DND-41 (cell line): Measurements from ENCODE around the gene ANKRD11.

Source experiments
- EZH2 ChIP-seq: IDR thresholded peaks from 3 replicates; pipeline ENCODE4 v1.6.1; 2012; ENCODE audit warnings: borderline replicate concordance, low read depth, mild to moderate bottlenecking, moderate library complexity, low read length, inconsistent platforms; ENCODE audit not compliant: severe bottlenecking
- TF ChIP-seq, protein P1 (sequence below): IDR thresholded peaks from 2 replicates; pipeline ENCODE4 v1.5.1; 2012; ENCODE audit warnings: borderline replicate concordance, low read length, moderate library complexity, mild to moderate bottlenecking; ENCODE audit not compliant: poor library complexity, severe bottlenecking; ENCODE audit errors: extremely low read depth

DNA sequence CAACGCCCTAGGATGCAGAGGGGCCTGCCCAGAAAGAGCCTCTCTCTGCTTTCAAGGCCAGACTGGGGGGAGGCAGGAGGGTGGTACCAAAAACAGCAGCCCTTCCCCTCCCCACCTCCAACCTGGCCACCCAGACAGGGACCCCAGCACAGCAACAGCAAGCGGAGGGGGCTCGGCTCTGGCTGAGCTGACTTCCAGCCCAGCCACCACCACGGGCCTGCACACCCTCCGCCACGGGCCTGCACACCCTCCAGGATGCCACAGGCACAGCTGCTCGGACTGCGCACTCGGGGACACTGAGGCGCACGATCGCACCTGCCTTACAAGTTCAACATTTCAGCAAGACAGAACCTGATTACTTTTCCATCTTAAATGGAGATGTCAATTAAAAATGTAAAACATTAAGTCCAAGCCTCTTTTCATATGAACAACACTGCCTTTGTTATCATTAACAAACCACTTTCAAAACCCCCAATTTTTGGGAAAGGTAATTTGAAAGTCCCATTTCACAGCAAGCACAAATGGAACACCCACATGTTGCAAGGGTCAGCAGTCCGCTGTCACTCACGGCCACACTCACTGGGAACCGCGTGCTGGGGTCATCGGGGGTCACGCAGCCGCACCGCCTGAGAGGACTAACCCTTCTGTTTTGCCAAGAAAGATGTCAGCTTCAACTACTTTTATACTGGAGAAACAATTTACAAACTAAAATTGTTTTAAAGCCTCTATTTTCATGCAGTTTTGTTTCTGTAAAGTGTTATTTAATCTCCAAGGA is 76.4 kb downstream of the ANKRD11 start:
- TF ChIP-seq, protein P1, sequence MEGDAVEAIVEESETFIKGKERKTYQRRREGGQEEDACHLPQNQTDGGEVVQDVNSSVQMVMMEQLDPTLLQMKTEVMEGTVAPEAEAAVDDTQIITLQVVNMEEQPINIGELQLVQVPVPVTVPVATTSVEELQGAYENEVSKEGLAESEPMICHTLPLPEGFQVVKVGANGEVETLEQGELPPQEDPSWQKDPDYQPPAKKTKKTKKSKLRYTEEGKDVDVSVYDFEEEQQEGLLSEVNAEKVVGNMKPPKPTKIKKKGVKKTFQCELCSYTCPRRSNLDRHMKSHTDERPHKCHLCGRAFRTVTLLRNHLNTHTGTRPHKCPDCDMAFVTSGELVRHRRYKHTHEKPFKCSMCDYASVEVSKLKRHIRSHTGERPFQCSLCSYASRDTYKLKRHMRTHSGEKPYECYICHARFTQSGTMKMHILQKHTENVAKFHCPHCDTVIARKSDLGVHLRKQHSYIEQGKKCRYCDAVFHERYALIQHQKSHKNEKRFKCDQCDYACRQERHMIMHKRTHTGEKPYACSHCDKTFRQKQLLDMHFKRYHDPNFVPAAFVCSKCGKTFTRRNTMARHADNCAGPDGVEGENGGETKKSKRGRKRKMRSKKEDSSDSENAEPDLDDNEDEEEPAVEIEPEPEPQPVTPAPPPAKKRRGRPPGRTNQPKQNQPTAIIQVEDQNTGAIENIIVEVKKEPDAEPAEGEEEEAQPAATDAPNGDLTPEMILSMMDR = no peak
- TF ChIP-seq EZH2 = no peak
